Measurements from ENCODE around the gene MIDN. TPM values are rescaled to one million over a fixed set of nuclear protein-coding genes. Genes with fewer than 3 reads are reported as not detected.
"Not testable (repeated sequence)": the region's sequence is repeated elsewhere in the genome, so short reads cannot be mapped to it uniquely, and the experiment has no call there.

The MIDN gene
- total RNA-seq, 2 donors from 2014 or later = 36.3 to 43.5 TPM

- 1% methylated on average over 19 to 38 of the region's 78 CpGs for WGBS, 2 donors
- H3K4me3 ChIP-seq = peak overlapping the region; percentile 54 to 79
- DNase-seq = peak in 1 of 4 donors; percentile 22
- no peaks in the 10 kb centered on the region for H3K27me3 ChIP-seq
- no peaks in the 10 kb centered on the region for H3K36me3 ChIP-seq (replicated peaks in 1 of 2; ENCODE audit: insufficient read depth in 1 of 2, low read depth in 2 of 2)
- intact Hi-C loops (cut with DNase I) = no loop called here
- H3K9me3 ChIP-seq = no peaks in the 10 kb centered on the region
- H3K27ac ChIP-seq = peak overlapping the region; percentile 68 to 90 (median 78)
- peaks cover 54% of the 10 kb centered on the region for H3K4me1 ChIP-seq
- ATAC-seq = no peak
- TF ChIP-seq CTCF (IDR thresholded peaks at IDR 0.05) = no peak
- no peak for TF ChIP-seq POLR2A (IDR thresholded peaks at IDR 0.05)
Measured at GRCh38 chr19:1206150-1206863, 42.1 kb upstream of the MIDN start.

GRCh38 chr19:1206864-1207450 is 41.4 kb upstream of the MIDN start:
- peak overlapping the region; percentile 54 to 79 for H3K4me3 ChIP-seq
- 0% methylated on average over 17 to 38 of the region's 38 CpGs for WGBS, 2 donors
- no peaks in the 10 kb centered on the region for H3K36me3 ChIP-seq (replicated peaks in 1 of 2; ENCODE audit: insufficient read depth in 1 of 2, low read depth in 2 of 2)
- intact Hi-C loops (cut with DNase I) = no loop called here
- DNase-seq = peak in 2 of 4 donors; percentile 50 to 55
- H3K4me1 ChIP-seq = peaks cover 60% of the 10 kb centered on the region
- TF ChIP-seq POLR2A (IDR thresholded peaks at IDR 0.05) = no peak
- no peak for ATAC-seq
- no peaks in the 10 kb centered on the region for H3K27me3 ChIP-seq
- no peaks in the 10 kb centered on the region for H3K9me3 ChIP-seq
- peak overlapping the region; percentile 68 to 90 (median 78) for H3K27ac ChIP-seq

- Histone ChIP-seq H3K27ac (peak overlapping the region in 1 of 4 donors; percentile 90), H3K4me1 (peaks cover 76% of the 10 kb centered on the region)
- ATAC-seq; H3K4me3 ChIP-seq; H3K9me3 ChIP-seq; H3K27me3 ChIP-seq; intact Hi-C loops (cut with DNase I); H3K36me3 ChIP-seq (replicated peaks in 1 of 2; ENCODE audit: insufficient read depth in 1 of 2, low read depth in 2 of 2): not testable (repeated sequence)
- DNase-seq = peak in 2 of 4 donors; percentile 20 to 22
- WGBS, 2 donors = 57 to 63% methylated on average over 6 to 10 of the region's 10 CpGs
Measured at GRCh38 chr19:1208830-1209229, 39.6 kb upstream of the MIDN start.

- H3K4me1 ChIP-seq = peaks cover 85% of the 10 kb centered on the region
- H3K27me3 ChIP-seq = no peaks in the 10 kb centered on the region
- peak overlapping the region in 1 of 4 donors; percentile 73 for H3K27ac ChIP-seq
- H3K9me3 ChIP-seq = no peaks in the 10 kb centered on the region
- H3K36me3 ChIP-seq (replicated peaks in 1 of 2; ENCODE audit: insufficient read depth in 1 of 2, low read depth in 2 of 2) = no peaks in the 10 kb centered on the region
- intact Hi-C loops (cut with DNase I) = no loop called here
- TF ChIP-seq POLR2A (IDR thresholded peaks at IDR 0.05) (no peak), CTCF (IDR thresholded peaks at IDR 0.05) (no peak)
- no peak for ATAC-seq
- H3K4me3 ChIP-seq = no peak overlapping the region
- peak in 1 of 4 donors; percentile 16 for DNase-seq
- 83 to 93% methylated on average over 12 to 13 of the region's 13 CpGs for WGBS, 2 donors
Measured at GRCh38 chr19:1210227-1210538, 38.2 kb upstream of the MIDN start.

- peaks cover 95% of the 10 kb centered on the region for H3K4me1 ChIP-seq
- 47 to 66% methylated on average over 28 to 33 of the region's 33 CpGs for WGBS, 2 donors
- H3K27ac ChIP-seq = peak overlapping the region; percentile 57 to 81 (median 68)
Measured at GRCh38 chr19:1211494-1212234, 36.7 kb upstream of the MIDN start.

More at GRCh38 chr19:1211494-1212234, 36.7 kb upstream of the MIDN start:
- DNase-seq = peak; percentile 88 to 94 (median 94)
- TF ChIP-seq CTCF (IDR thresholded peaks at IDR 0.05) (peak in 4 of 7 experiments; percentile 26 to 48 (median 40)), POLR2A (IDR thresholded peaks at IDR 0.05) (peak in 1 of 3 donors; percentile 28)
- Histone ChIP-seq H3K9me3 (no peaks in the 10 kb centered on the region), H3K27me3 (no peaks in the 10 kb centered on the region), H3K4me3 (no peak overlapping the region), H3K36me3 (replicated peaks in 1 of 2; ENCODE audit: insufficient read depth in 1 of 2, low read depth in 2 of 2) (no peaks in the 10 kb centered on the region)
- intact Hi-C loops (cut with DNase I) = no loop called here
- ATAC-seq = peak; percentile 64

All from body of pancreas (tissue), 4 donors.